ENCODE measurements around the gene GRN. TPM values are rescaled to one million over a fixed set of nuclear protein-coding genes. Genes with fewer than 3 reads are reported as not detected.

Gene GRN
- total and polyA plus RNA-seq, 2 of the 8 experiments (the other 6 are each of a cell fraction or from before 2014, with no cell fraction given), result 108 to 387 TPM

- TF ChIP-seq CTCF (IDR thresholded peaks at IDR 0.05; ENCODE audit: control extremely low read depth in 1 of 3, insufficient read depth in 1 of 3, low read depth in 1 of 3, low read length in 3 of 3) (no peak; a peak in 1 of 4 replicates), ASH2L (IDR thresholded peaks at IDR 0.05; ENCODE audit: low read length) (no peak), KDM4A (IDR thresholded peaks at IDR 0.05; ENCODE audit: low read depth, low read length, severe bottlenecking) (no peak), PHF8 (conservative IDR thresholded peaks at IDR 0.05; ENCODE audit: low read depth, low read length) (peak; percentile 51; the same call in 1 of the 2 replicates), POLR2AphosphoS5 (IDR thresholded peaks at IDR 0.05; ENCODE audit: low read depth, low read length) (no peak; the same call in 1 of the 2 replicates), RXRA (IDR thresholded peaks at IDR 0.05; ENCODE audit: insufficient read depth, low read depth, low read length) (0 out of 2 replicates have a peak, but pooled peaks have one; percentile 42), TAF7 (optimal IDR thresholded peaks at IDR 0.05; ENCODE audit: borderline replicate concordance, low read depth, low read length) (peak; percentile 70), SP1 (IDR thresholded peaks at IDR 0.05; ENCODE audit: low read depth, low read length) (peak; percentile 93), FOSL1 (IDR thresholded peaks at IDR 0.05; ENCODE audit: insufficient read depth, low read depth, low read length) (no peak), TBP (IDR thresholded peaks at IDR 0.05; ENCODE audit: low read depth, low read length) (peak; percentile 90), MAX (IDR thresholded peaks at IDR 0.05) (peak; percentile 82; the same call in 1 of the 2 replicates), GTF2F1 (IDR thresholded peaks at IDR 0.05; ENCODE audit: borderline replicate concordance, low read depth, low read length) (no peak; the same call in 1 of the 2 replicates)
Measured at GRCh38 chr17:44344939-44345453, at the start of gene GRN (continued).
